Measurements from ENCODE around the gene HIP1R.

HIP1R gene

GRCh38 chr12:122835750-122836026, 431 bp downstream of the HIP1R start:
- no peak for DNase-seq

GRCh38 chr12:122836027-122836921, 1.0 kb downstream of the HIP1R start:
- peak; percentile 65 for DNase-seq

GRCh38 chr12:122837306-122838265, 2.3 kb downstream of the HIP1R start:
- no peak for DNase-seq

- no peak for DNase-seq
These were observed 3.6 kb downstream of the HIP1R start for GRCh38 chr12:122838841-122839240.

GRCh38 chr12:122839907-122840554, 4.8 kb downstream of the HIP1R start:
- no peak for DNase-seq

GRCh38 chr12:122840580-122841513, 5.6 kb downstream of the HIP1R start:
- DNase-seq = no peak

GRCh38 chr12:122841544-122842321, 6.5 kb downstream of the HIP1R start:
- DNase-seq = no peak

GRCh38 chr12:122842505-122843405, 7.5 kb downstream of the HIP1R start:
- DNase-seq = no peak

- no peak for DNase-seq
These were observed 8.2 kb downstream of the HIP1R start for GRCh38 chr12:122843455-122843854.

- DNase-seq = no peak
These were observed 9.2 kb downstream of the HIP1R start for GRCh38 chr12:122844366-122844971.

GRCh38 chr12:122845041-122845864, 10.0 kb downstream of the HIP1R start:
- no peak for DNase-seq

- no peak for DNase-seq
These were observed 10.8 kb downstream of the HIP1R start for GRCh38 chr12:122845865-122846621.

- no peak for DNase-seq
These were observed 11.6 kb downstream of the HIP1R start for GRCh38 chr12:122846622-122847515.

- DNase-seq = no peak
These were observed 12.2 kb downstream of the HIP1R start for GRCh38 chr12:122847516-122847836.

GRCh38 chr12:122847921-122848421, 12.7 kb downstream of the HIP1R start:
- DNase-seq = no peak

GRCh38 chr12:122848471-122849351, 13.5 kb downstream of the HIP1R start:
- DNase-seq = no peak

Data from activated CD4-positive, alpha-beta T cell treated with anti-CD3 and anti-CD28 coated beads, Interleukin-2, amount 50 U/mL, for 16 hours (primary cell).